ENCODE measurements around the gene GABRQ. TPM values are rescaled to one million over a fixed set of nuclear protein-coding genes. Genes with fewer than 3 reads are reported as not detected.

The GABRQ gene
- total RNA-seq, 1 experiment from 2014 or later = not detected

GRCh38 chrX:152647978-152648377 lies 10.3 kb downstream of the GABRQ start:
- DNase-seq (ENCODE audit: unreplicated experiment) = no peak
- POLR2A ChIA-PET = no interaction called here
- no peak overlapping the region for H3K27ac Mint-ChIP-seq (ENCODE audit: low read depth, unreplicated experiment)

GRCh38 chrX:152652060-152652459 lies 14.4 kb downstream of the GABRQ start:
- H3K4me3 Mint-ChIP-seq (ENCODE audit: unreplicated experiment) = no peak overlapping the region
- no peak for DNase-seq (ENCODE audit: unreplicated experiment)
- H3K4me1 Mint-ChIP-seq (ENCODE audit: insufficient read depth, unreplicated experiment) = no peaks in the 10 kb centered on the region
- no peak overlapping the region for H3K27ac Mint-ChIP-seq (ENCODE audit: low read depth, unreplicated experiment)
- no peaks in the 10 kb centered on the region for H3K36me3 Mint-ChIP-seq (ENCODE audit: insufficient read depth, unreplicated experiment)
- H3K27me3 Mint-ChIP-seq (ENCODE audit: insufficient read depth, unreplicated experiment) = no peaks in the 10 kb centered on the region
- BruUV-seq (replicated peaks) = no TSS peak
- ChIA-PET CTCF (interaction anchor here (0.8 kb wide), 2 partner anchors 11 to 165 kb away, joined by 3 to 5 read pairs; no protein-coding TSS in a partner anchor), POLR2A (no interaction called here)
- intact Hi-C loops (cut with micrococcal nuclease) = no loop called here
- H3K9me3 Mint-ChIP-seq (ENCODE audit: unreplicated experiment) = peaks cover 9% of the 10 kb centered on the region
- no peak for TF ChIP-seq CTCF (IDR thresholded peaks at IDR 0.05; ENCODE audit: unreplicated experiment)

More at GRCh38 chrX:152647978-152648377, 10.3 kb downstream of the GABRQ start:
- TF ChIP-seq CTCF (IDR thresholded peaks at IDR 0.05; ENCODE audit: unreplicated experiment) = no peak
- no peaks in the 10 kb centered on the region for H3K27me3 Mint-ChIP-seq (ENCODE audit: insufficient read depth, unreplicated experiment)
- no TSS peak for BruUV-seq (replicated peaks)
- intact Hi-C loops (cut with micrococcal nuclease) = no loop called here
- no peaks in the 10 kb centered on the region for H3K36me3 Mint-ChIP-seq (ENCODE audit: insufficient read depth, unreplicated experiment)
- H3K4me1 Mint-ChIP-seq (ENCODE audit: insufficient read depth, unreplicated experiment) = no peaks in the 10 kb centered on the region
- CTCF ChIA-PET = interaction anchor here (1.6 kb wide), 1 partner anchor 15 kb away, joined by 5 read pairs; no protein-coding TSS in a partner anchor
- no peak overlapping the region for H3K4me3 Mint-ChIP-seq (ENCODE audit: unreplicated experiment)
- peaks cover 9% of the 10 kb centered on the region for H3K9me3 Mint-ChIP-seq (ENCODE audit: unreplicated experiment)

- intact Hi-C loops (cut with micrococcal nuclease) = no loop called here
- DNase-seq (ENCODE audit: unreplicated experiment) = no peak
- peaks cover 9% of the 10 kb centered on the region for H3K9me3 Mint-ChIP-seq (ENCODE audit: unreplicated experiment)
- no peak for TF ChIP-seq CTCF (IDR thresholded peaks at IDR 0.05; ENCODE audit: unreplicated experiment)
- CTCF ChIA-PET = interaction anchor here (0.8 kb wide), 2 partner anchors 12 to 164 kb away, joined by 3 to 5 read pairs; no protein-coding TSS in a partner anchor
- no peaks in the 10 kb centered on the region for H3K4me1 Mint-ChIP-seq (ENCODE audit: insufficient read depth, unreplicated experiment)
- no TSS peak for BruUV-seq (replicated peaks)
- no peak overlapping the region for H3K27ac Mint-ChIP-seq (ENCODE audit: low read depth, unreplicated experiment)
- POLR2A ChIA-PET = no interaction called here
- no peaks in the 10 kb centered on the region for H3K36me3 Mint-ChIP-seq (ENCODE audit: insufficient read depth, unreplicated experiment)
- H3K27me3 Mint-ChIP-seq (ENCODE audit: insufficient read depth, unreplicated experiment) = no peaks in the 10 kb centered on the region
- no peak overlapping the region for H3K4me3 Mint-ChIP-seq (ENCODE audit: unreplicated experiment)
These were observed 14.8 kb downstream of the GABRQ start for GRCh38 chrX:152652467-152652866.

GRCh38 chrX:152656087-152656486 lies 18.4 kb downstream of the GABRQ start:
- no peak for TF ChIP-seq CTCF (IDR thresholded peaks at IDR 0.05; ENCODE audit: unreplicated experiment)
- no TSS peak for BruUV-seq (replicated peaks)
- no peaks in the 10 kb centered on the region for H3K36me3 Mint-ChIP-seq (ENCODE audit: insufficient read depth, unreplicated experiment)
- no peaks in the 10 kb centered on the region for H3K4me1 Mint-ChIP-seq (ENCODE audit: insufficient read depth, unreplicated experiment)
- POLR2A ChIA-PET = no interaction called here
- H3K27me3 Mint-ChIP-seq (ENCODE audit: insufficient read depth, unreplicated experiment) = no peaks in the 10 kb centered on the region
- DNase-seq (ENCODE audit: unreplicated experiment) = no peak
- CTCF ChIA-PET = interaction anchor here (1.0 kb wide), 1 partner anchor 21 kb away, joined by 5 read pairs; no protein-coding TSS in a partner anchor
- no peak overlapping the region for H3K27ac Mint-ChIP-seq (ENCODE audit: low read depth, unreplicated experiment)
- intact Hi-C loops (cut with micrococcal nuclease) = no loop called here
- no peak overlapping the region for H3K4me3 Mint-ChIP-seq (ENCODE audit: unreplicated experiment)
- H3K9me3 Mint-ChIP-seq (ENCODE audit: unreplicated experiment) = no peaks in the 10 kb centered on the region

Data from MCF 10A (cell line).